Panc1 (cell line): ENCODE data around the gene SIRT6. TPM values are rescaled to one million over a fixed set of nuclear protein-coding genes. Genes with fewer than 3 reads are reported as not detected.

Experiments used
- ATAC-seq: fragments of 200-7000 bp; cut with Tn5 transposase; 2 replicates; pipeline ENCODE4 v1.9.1; 2020; ENCODE audit warnings: mild to moderate bottlenecking, moderate library complexity
- BruUV-seq: library from RNA; stranded (reverse); fragments of 400-500 nt; replicated peaks from 2 replicates; lab custom pipeline; 2021; lab: Mats Ljungman, UMichigan
- CTCF ChIA-PET: fragments of 300-600 bp; sonication (Branson Sonifier 250); formaldehyde crosslinking; loops from one replicate; lab custom pipeline; 2022; ENCODE audit warnings: antibody characterized with exemption; lab: Charles Lee
- POLR2A ChIA-PET: fragments of 300-600 bp; sonication (Branson Sonifier 250); formaldehyde crosslinking; loops from one replicate; lab custom pipeline; 2022; ENCODE audit warnings: antibody characterized with exemption; lab: Charles Lee
- DNase-seq: peaks from one replicate; pipeline ENCODE4 v3.0.0-alpha.2; 2010; ENCODE audit warnings: low read depth, low spot score
- H3K27ac ChIP-seq: 2 replicates; pipeline ENCODE4 v1.5.1; 2011; ENCODE audit warnings: mild to moderate bottlenecking, low read length, inconsistent platforms
- H3K27me3 ChIP-seq: fragments of 200-500 bp; sonication (Bioruptor generic); 2 replicates; pipeline ENCODE4 v1.6.0; 2014; ENCODE audit warnings: low read length, inconsistent platforms; ENCODE audit not compliant: control insufficient read depth, insufficient read depth
- H3K36me3 ChIP-seq: fragments of 200-500 bp; sonication (Bioruptor generic); 2 replicates; pipeline ENCODE4 v1.5.1; 2014; ENCODE audit warnings: inconsistent platforms, mild to moderate bottlenecking, low read length, moderate library complexity; ENCODE audit not compliant: control insufficient read depth, insufficient read depth
- H3K4me1 ChIP-seq: 2 replicates; pipeline ENCODE4 v1.5.1; 2011; ENCODE audit warnings: inconsistent platforms, mild to moderate bottlenecking, low read length, moderate library complexity; ENCODE audit not compliant: control insufficient read depth, insufficient read depth
- H3K4me3 ChIP-seq, 2 experiments: 2 replicates each; pipeline ENCODE4 v1.5.1; 2011 to 2012; ENCODE audit warnings: low read depth in 2 of 2, low read length in 2 of 2, mild to moderate bottlenecking in 2 of 2, inconsistent platforms in 1 of 2, moderate library complexity in 1 of 2
- H3K9me3 ChIP-seq: fragments of 200-500 bp; sonication (Bioruptor generic); 2 replicates; pipeline ENCODE4 v1.5.1; 2014; ENCODE audit warnings: low read depth, mild to moderate bottlenecking, inconsistent platforms, low read length, moderate library complexity; ENCODE audit not compliant: control insufficient read depth, insufficient read depth
- POLR2AphosphoS5 ChIP-seq: IDR thresholded peaks from 2 replicates; pipeline ENCODE4 v1.6.1; 2012; ENCODE audit warnings: mild to moderate bottlenecking, low read depth, low read length, moderate library complexity
- SIN3A ChIP-seq: IDR thresholded peaks from 2 replicates; pipeline ENCODE4 v1.6.1; 2012; ENCODE audit warnings: low read depth, mild to moderate bottlenecking, low read length, moderate library complexity, borderline replicate concordance; ENCODE audit not compliant: insufficient read depth
- TCF7L2 ChIP-seq: IDR thresholded peaks from 2 replicates; pipeline ENCODE4 v1.6.1; 2011; ENCODE audit warnings: mild to moderate bottlenecking, low read depth, low read length, inconsistent platforms
- in situ Hi-C: cut with HindIII; loops from 2 replicates; pipeline ENCODE4 v1.10.0; 2016; ENCODE audit warnings: low sequenced_read_pairs, low pct_unique_long_range_greater_than_20kb
- intact Hi-C: fragments of 100-400 bp; cut with micrococcal nuclease; formaldehyde crosslinking; loops from one replicate; pipeline ENCODE4 v1.10.0; 2022; ENCODE audit not compliant: unreplicated experiment
- total RNA-seq: library from RNA; stranded (reverse); gene quantifications from one replicate; pipeline ENCODE4 v1.2.1, GENCODE V29; 2021; ENCODE audit not compliant: unreplicated experiment
- TF ChIP-seq, protein P1 (sequence below), 2 experiments: IDR thresholded peaks; 2 replicates each; pipeline ENCODE4 v1.6.1; 2011 to 2012; ENCODE audit warnings: low read depth in 2 of 2, control low read depth in 1 of 2, low read length in 1 of 2, mild to moderate bottlenecking in 1 of 2, moderate library complexity in 1 of 2; ENCODE audit not compliant: insufficient read depth in 1 of 2
- TF ChIP-seq, protein P2 (sequence below): fragments of 450-650 bp; IDR thresholded peaks from 2 replicates; pipeline ENCODE4 v1.5.1; 2017; ENCODE audit warnings: mild to moderate bottlenecking

The SIRT6 gene
- total RNA-seq, 1 experiment from 2014 or later, result 19.8 TPM

DNA sequence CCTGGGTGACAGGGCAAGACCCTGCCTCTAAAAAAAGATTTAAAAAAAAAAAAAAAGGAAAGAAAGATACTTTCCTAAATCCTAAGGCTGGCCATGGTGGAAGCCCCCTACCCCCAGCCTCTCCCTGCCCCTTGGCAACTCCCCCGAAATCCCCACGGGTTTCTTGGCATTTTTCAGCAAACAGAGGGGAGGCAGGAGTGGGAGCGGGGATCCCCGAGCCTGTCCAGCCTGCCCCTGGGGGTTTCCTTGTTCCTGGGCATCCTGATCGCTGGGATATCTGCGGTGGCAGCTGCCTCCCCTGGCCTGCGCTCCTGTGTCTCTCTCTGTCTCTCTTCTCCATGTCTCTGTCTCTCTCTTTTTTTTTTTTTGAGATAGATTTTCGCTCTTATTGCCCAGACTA is 43.5 kb upstream of the SIRT6 start:
- no peak for TF ChIP-seq POLR2AphosphoS5
- no peak for TF ChIP-seq SIN3A
- TF ChIP-seq, protein P1, sequence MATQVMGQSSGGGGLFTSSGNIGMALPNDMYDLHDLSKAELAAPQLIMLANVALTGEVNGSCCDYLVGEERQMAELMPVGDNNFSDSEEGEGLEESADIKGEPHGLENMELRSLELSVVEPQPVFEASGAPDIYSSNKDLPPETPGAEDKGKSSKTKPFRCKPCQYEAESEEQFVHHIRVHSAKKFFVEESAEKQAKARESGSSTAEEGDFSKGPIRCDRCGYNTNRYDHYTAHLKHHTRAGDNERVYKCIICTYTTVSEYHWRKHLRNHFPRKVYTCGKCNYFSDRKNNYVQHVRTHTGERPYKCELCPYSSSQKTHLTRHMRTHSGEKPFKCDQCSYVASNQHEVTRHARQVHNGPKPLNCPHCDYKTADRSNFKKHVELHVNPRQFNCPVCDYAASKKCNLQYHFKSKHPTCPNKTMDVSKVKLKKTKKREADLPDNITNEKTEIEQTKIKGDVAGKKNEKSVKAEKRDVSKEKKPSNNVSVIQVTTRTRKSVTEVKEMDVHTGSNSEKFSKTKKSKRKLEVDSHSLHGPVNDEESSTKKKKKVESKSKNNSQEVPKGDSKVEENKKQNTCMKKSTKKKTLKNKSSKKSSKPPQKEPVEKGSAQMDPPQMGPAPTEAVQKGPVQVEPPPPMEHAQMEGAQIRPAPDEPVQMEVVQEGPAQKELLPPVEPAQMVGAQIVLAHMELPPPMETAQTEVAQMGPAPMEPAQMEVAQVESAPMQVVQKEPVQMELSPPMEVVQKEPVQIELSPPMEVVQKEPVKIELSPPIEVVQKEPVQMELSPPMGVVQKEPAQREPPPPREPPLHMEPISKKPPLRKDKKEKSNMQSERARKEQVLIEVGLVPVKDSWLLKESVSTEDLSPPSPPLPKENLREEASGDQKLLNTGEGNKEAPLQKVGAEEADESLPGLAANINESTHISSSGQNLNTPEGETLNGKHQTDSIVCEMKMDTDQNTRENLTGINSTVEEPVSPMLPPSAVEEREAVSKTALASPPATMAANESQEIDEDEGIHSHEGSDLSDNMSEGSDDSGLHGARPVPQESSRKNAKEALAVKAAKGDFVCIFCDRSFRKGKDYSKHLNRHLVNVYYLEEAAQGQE (IDR thresholded peaks at IDR 0.05; ENCODE audit: insufficient read depth in 1 of 2, low read depth in 2 of 2, low read length in 1 of 2), result no peak
- no peak for TF ChIP-seq TCF7L2
- TF ChIP-seq, protein P2, sequence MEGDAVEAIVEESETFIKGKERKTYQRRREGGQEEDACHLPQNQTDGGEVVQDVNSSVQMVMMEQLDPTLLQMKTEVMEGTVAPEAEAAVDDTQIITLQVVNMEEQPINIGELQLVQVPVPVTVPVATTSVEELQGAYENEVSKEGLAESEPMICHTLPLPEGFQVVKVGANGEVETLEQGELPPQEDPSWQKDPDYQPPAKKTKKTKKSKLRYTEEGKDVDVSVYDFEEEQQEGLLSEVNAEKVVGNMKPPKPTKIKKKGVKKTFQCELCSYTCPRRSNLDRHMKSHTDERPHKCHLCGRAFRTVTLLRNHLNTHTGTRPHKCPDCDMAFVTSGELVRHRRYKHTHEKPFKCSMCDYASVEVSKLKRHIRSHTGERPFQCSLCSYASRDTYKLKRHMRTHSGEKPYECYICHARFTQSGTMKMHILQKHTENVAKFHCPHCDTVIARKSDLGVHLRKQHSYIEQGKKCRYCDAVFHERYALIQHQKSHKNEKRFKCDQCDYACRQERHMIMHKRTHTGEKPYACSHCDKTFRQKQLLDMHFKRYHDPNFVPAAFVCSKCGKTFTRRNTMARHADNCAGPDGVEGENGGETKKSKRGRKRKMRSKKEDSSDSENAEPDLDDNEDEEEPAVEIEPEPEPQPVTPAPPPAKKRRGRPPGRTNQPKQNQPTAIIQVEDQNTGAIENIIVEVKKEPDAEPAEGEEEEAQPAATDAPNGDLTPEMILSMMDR, result no peak
- ATAC-seq (no peak), DNase-seq (no peak)
- no TSS peak for BruUV-seq
- H3K9me3 ChIP-seq, result no peaks in the 10 kb centered on the region
- H3K27me3 ChIP-seq, result no peaks in the 10 kb centered on the region; the same call in 1 of the 2 replicates
- H3K36me3 ChIP-seq, result no peaks in the 10 kb centered on the region
- intact Hi-C loops, result no loop called here
- ChIA-PET POLR2A (no interaction called here), CTCF (interaction anchor here (0.6 kb wide), 1 partner anchor 219 kb away, joined by 3 read pairs; no protein-coding TSS in a partner anchor)
- H3K4me3 ChIP-seq, result no peak overlapping the region
- in situ Hi-C loops, result no loop called here
- H3K4me1 ChIP-seq, result no peaks in the 10 kb centered on the region; the same call in 1 of the 2 replicates
- no peak overlapping the region for H3K27ac ChIP-seq

- Histone ChIP-seq H3K4me1 (no peaks in the 10 kb centered on the region; the same call in 1 of the 2 replicates), H3K4me3 (no peak overlapping the region), H3K36me3 (no peaks in the 10 kb centered on the region), H3K9me3 (no peaks in the 10 kb centered on the region), H3K27me3 (no peaks in the 10 kb centered on the region; the same call in 1 of the 2 replicates), H3K27ac (no peak overlapping the region)
- ATAC-seq (0 out of 2 replicates have a peak, but pooled peaks have one; percentile 35), DNase-seq (no peak)
- TF ChIP-seq TCF7L2 (no peak), SIN3A (no peak), POLR2AphosphoS5 (no peak)
- TF ChIP-seq, protein P2, result no peak
- TF ChIP-seq, protein P1 (IDR thresholded peaks at IDR 0.05; ENCODE audit: insufficient read depth in 1 of 2, low read depth in 2 of 2, low read length in 1 of 2), result no peak
- intact Hi-C loops (no loop called here), in situ Hi-C loops (no loop called here)
- POLR2A ChIA-PET, result no interaction called here
- CTCF ChIA-PET, result no interaction called here
- no TSS peak for BruUV-seq
Measured at GRCh38 chr19:4224470-4224869, 42.1 kb upstream of the SIRT6 start.
